GM18505 (cell line): ENCODE data around the gene FMO1.

Source experiments
- ATAC-seq: cut with Tn5 transposase; IDR thresholded peaks from one replicate; pipeline ENCODE4 v1.9.1; 2021; ENCODE audit not compliant: unreplicated experiment
- POLR2A ChIP-seq: IDR thresholded peaks from 4 replicates; pipeline ENCODE4 v1.6.1; 2011; ENCODE audit warnings: borderline replicate concordance; ENCODE audit not compliant: insufficient read depth, insufficient read length; ENCODE audit errors: extremely low read depth

FMO1 gene

GRCh38 chr1:171248302-171248701 is at the start of gene FMO1:
FMO1 (plus strand) TSS chr1:171248494; CDS start chr1:171258088, 9,594 bp downstream.
- TF ChIP-seq POLR2A, result no peak
- no peak for ATAC-seq

GRCh38 chr1:171204296-171204695 is 44.0 kb upstream of the FMO1 start:
- ATAC-seq, result no peak
- TF ChIP-seq POLR2A, result no peak

GRCh38 chr1:171206204-171206977 is 41.9 kb upstream of the FMO1 start:
- no peak for ATAC-seq
- no peak for TF ChIP-seq POLR2A

GRCh38 chr1:171206978-171207355 is 41.3 kb upstream of the FMO1 start:
- TF ChIP-seq POLR2A, result no peak
- no peak for ATAC-seq

GRCh38 chr1:171207377-171207776 is 40.9 kb upstream of the FMO1 start:
- ATAC-seq, result no peak
- TF ChIP-seq POLR2A, result no peak

GRCh38 chr1:171210355-171210754 is 37.9 kb upstream of the FMO1 start:
- ATAC-seq, result no peak
- no peak for TF ChIP-seq POLR2A

- no peak for TF ChIP-seq POLR2A
- no peak for ATAC-seq
Measured at GRCh38 chr1:171212607-171213351, 35.5 kb upstream of the FMO1 start.

- TF ChIP-seq POLR2A, result no peak
- no peak for ATAC-seq
Measured at GRCh38 chr1:171213559-171214454, 34.5 kb upstream of the FMO1 start.

- no peak for TF ChIP-seq POLR2A
- ATAC-seq, result no peak
Measured at GRCh38 chr1:171217658-171218443, 30.4 kb upstream of the FMO1 start.

GRCh38 chr1:171218661-171219060 is 29.6 kb upstream of the FMO1 start:
- ATAC-seq, result no peak
- TF ChIP-seq POLR2A, result no peak

GRCh38 chr1:171219346-171220080 is 28.8 kb upstream of the FMO1 start:
- no peak for ATAC-seq
- no peak for TF ChIP-seq POLR2A

- TF ChIP-seq POLR2A, result no peak
Measured at GRCh38 chr1:171220081-171220420, 28.2 kb upstream of the FMO1 start.

GRCh38 chr1:171220581-171221054 is 27.7 kb upstream of the FMO1 start:
- TF ChIP-seq POLR2A, result no peak
- ATAC-seq, result no peak

More at GRCh38 chr1:171220081-171220420, 28.2 kb upstream of the FMO1 start:
- ATAC-seq, result no peak
